H9 (cell line): ENCODE results near the gene GHRHR. TPM values are rescaled to one million over a fixed set of nuclear protein-coding genes. Genes with fewer than 3 reads are reported as not detected.

Experiments used
- DNase-seq: peaks from one replicate; pipeline ENCODE4 v3.0.0-alpha.2; 2017
- H2AFZ ChIP-seq: one replicate; pipeline ENCODE4 v1.6.1; 2013; ENCODE audit warnings: mild to moderate bottlenecking, low read length, control low read depth, moderate library complexity
- H2AK5ac ChIP-seq: 2 replicates; pipeline ENCODE4 v1.6.1; 2013; ENCODE audit warnings: low read length, control low read depth, mixed read lengths; ENCODE audit not compliant: insufficient read length
- H2BK120ac ChIP-seq: one replicate; pipeline ENCODE4 v1.6.1; 2013; ENCODE audit warnings: low read depth, mild to moderate bottlenecking, low read length, control low read depth, inconsistent platforms; ENCODE audit not compliant: poor library complexity, severe bottlenecking
- H2BK12ac ChIP-seq: 2 replicates; pipeline ENCODE4 v1.6.1; 2013; ENCODE audit warnings: low read length, control low read depth, mixed read lengths, low read depth; ENCODE audit not compliant: insufficient read length
- H2BK15ac ChIP-seq: 2 replicates; pipeline ENCODE4 v1.6.1; 2013; ENCODE audit warnings: low read depth, low read length, control low read depth
- H2BK20ac ChIP-seq: one replicate; pipeline ENCODE4 v1.6.1; 2013; ENCODE audit warnings: low read depth, mild to moderate bottlenecking, low read length, control low read depth, inconsistent platforms; ENCODE audit not compliant: poor library complexity, severe bottlenecking
- H2BK5ac ChIP-seq: 2 replicates; pipeline ENCODE4 v1.6.1; 2013; ENCODE audit warnings: low read length, control low read depth, mixed read lengths; ENCODE audit not compliant: insufficient read length
- H3K14ac ChIP-seq: 2 replicates; pipeline ENCODE4 v1.6.1; 2013; ENCODE audit warnings: low read length, control low read depth; ENCODE audit not compliant: insufficient read depth
- H3K18ac ChIP-seq: 2 replicates; pipeline ENCODE4 v1.6.1; 2013; ENCODE audit warnings: low read depth, mild to moderate bottlenecking, mixed read lengths, low read length, control low read depth; ENCODE audit not compliant: insufficient read length
- H3K23ac ChIP-seq: 2 replicates; pipeline ENCODE4 v1.6.1; 2013; ENCODE audit warnings: low read length, control low read depth, mixed read lengths, low read depth; ENCODE audit not compliant: insufficient read length
- H3K23me2 ChIP-seq: 2 replicates; pipeline ENCODE4 v1.6.1; 2013; ENCODE audit warnings: low read depth, mild to moderate bottlenecking, mixed read lengths, low read length, control low read depth; ENCODE audit not compliant: insufficient read length, poor library complexity, severe bottlenecking
- H3K27ac ChIP-seq: 2 replicates; pipeline ENCODE4 v1.5.1; 2013; ENCODE audit warnings: low read length, control low read depth, mixed read lengths, low read depth; ENCODE audit not compliant: insufficient read length
- H3K27me3 ChIP-seq: 2 replicates; pipeline ENCODE4 v1.6.1; 2013; ENCODE audit warnings: low read length, control low read depth, inconsistent platforms; ENCODE audit not compliant: insufficient read depth
- H3K4ac ChIP-seq: 2 replicates; pipeline ENCODE4 v1.6.1; 2013; ENCODE audit warnings: low read depth, mild to moderate bottlenecking, control low read depth, inconsistent platforms, low read length, moderate library complexity
- H3K4me1 ChIP-seq: 2 replicates; pipeline ENCODE4 v1.6.1; 2013; ENCODE audit warnings: low read length, control low read depth, inconsistent platforms; ENCODE audit not compliant: insufficient read depth
- H3K4me2 ChIP-seq: 2 replicates; pipeline ENCODE4 v1.6.1; 2013; ENCODE audit warnings: low read length, control low read depth, mixed read lengths; ENCODE audit not compliant: insufficient read length, insufficient read depth
- H3K56ac ChIP-seq: 2 replicates; pipeline ENCODE4 v1.6.1; 2013; ENCODE audit warnings: low read depth, mild to moderate bottlenecking, mixed read lengths, low read length, control low read depth; ENCODE audit not compliant: insufficient read length
- H3K79me1 ChIP-seq: 2 replicates; pipeline ENCODE4 v1.6.1; 2013; ENCODE audit warnings: low read depth, mild to moderate bottlenecking, moderate library complexity, low read length, control low read depth, inconsistent platforms; ENCODE audit not compliant: insufficient read depth, poor library complexity, severe bottlenecking
- H3K79me2 ChIP-seq: 2 replicates; pipeline ENCODE4 v1.6.1; 2013; ENCODE audit warnings: low read length, control low read depth, inconsistent platforms; ENCODE audit not compliant: insufficient read depth
- H3K9ac ChIP-seq: 2 replicates; pipeline ENCODE4 v1.6.1; 2013; ENCODE audit warnings: low read length, control low read depth, mixed read lengths; ENCODE audit not compliant: insufficient read length; ENCODE audit errors: extremely low read depth
- H3K9me3 ChIP-seq: one replicate; pipeline ENCODE4 v1.6.1; 2013; ENCODE audit warnings: low read depth, low read length, inconsistent platforms; ENCODE audit not compliant: control insufficient read depth
- H3T11ph ChIP-seq: one replicate; pipeline ENCODE4 v1.6.1; 2013; ENCODE audit warnings: mild to moderate bottlenecking, low read length, control low read depth, inconsistent platforms
- H4K20me1 ChIP-seq: one replicate; pipeline ENCODE4 v1.6.1; 2013; ENCODE audit not compliant: control insufficient read depth, insufficient read length, insufficient read depth
- H4K5ac ChIP-seq: 2 replicates; pipeline ENCODE4 v1.6.1; 2013; ENCODE audit warnings: low read depth, mild to moderate bottlenecking, mixed read lengths, low read length, control low read depth; ENCODE audit not compliant: insufficient read length
- H4K8ac ChIP-seq: replicated peaks from 2 replicates; pipeline ENCODE4 v1.6.1; 2013; ENCODE audit warnings: low read length, control low read depth, mixed read lengths, low read depth; ENCODE audit not compliant: insufficient read length
- H4K91ac ChIP-seq: 2 replicates; pipeline ENCODE4 v1.6.1; 2013; ENCODE audit warnings: low read depth, mild to moderate bottlenecking, moderate library complexity, mixed read lengths, low read length, control low read depth; ENCODE audit not compliant: insufficient read length
- H3K27ac Mint-ChIP-seq, 3 experiments: 2 replicates in 2 of 3; 3 replicates in 1 of 3; pipeline ENCODE4 v1.8.0; 2020 to 2021; ENCODE audit warnings: mixed read lengths in 3 of 3, mild to moderate bottlenecking in 1 of 3, moderate library complexity in 1 of 3
- H3K27me3 Mint-ChIP-seq: 2 replicates; pipeline ENCODE4 v1.8.0; 2021; ENCODE audit warnings: low read depth, mild to moderate bottlenecking, moderate library complexity, mixed read lengths
- H3K36me3 Mint-ChIP-seq, 3 experiments: 2 replicates in 2 of 3; 3 replicates in 1 of 3; pipeline ENCODE4 v1.8.0; 2020 to 2021; ENCODE audit warnings: low read depth in 3 of 3, mixed read lengths in 3 of 3; ENCODE audit not compliant: insufficient read depth in 1 of 3
- H3K4me1 Mint-ChIP-seq, 2 experiments: 2 replicates each; pipeline ENCODE4 v1.8.0; 2020; ENCODE audit warnings: mixed read lengths in 2 of 2
- H3K4me3 Mint-ChIP-seq, 2 experiments: 2 replicates in 1 of 2; 3 replicates in 1 of 2; pipeline ENCODE4 v1.8.0; 2020 to 2021; ENCODE audit warnings: mild to moderate bottlenecking in 2 of 2, mixed read lengths in 2 of 2, moderate library complexity in 1 of 2
- H3K9me3 Mint-ChIP-seq, 2 experiments: 2 replicates in 1 of 2; 3 replicates in 1 of 2; pipeline ENCODE4 v1.8.0; 2020; ENCODE audit warnings: mild to moderate bottlenecking in 2 of 2, mixed read lengths in 2 of 2, moderate library complexity in 1 of 2
- WGBS: extraction: QIAGEN DNeasy Blood & Tissue Kit; methylation state at CpG from one replicate; pipeline ENCODE4 v1.1.7; 2013; ENCODE audit warnings: missing lambda C conversion rate, low lambda C conversion rate, mixed read lengths; ENCODE audit not compliant: insufficient read length; ENCODE audit errors: extremely low coverage; 5-methylcytosine and 5-hydroxymethylcytosine counted together
- total RNA-seq: library from RNA; stranded (reverse); gene quantifications from 2 replicates; pipeline ENCODE4 v1.2.1, GENCODE V29; 2021
- TF ChIP-seq, protein P1 (sequence below): fragments of 200-600 bp; sonication (generic); conservative IDR thresholded peaks from 3 replicates; pipeline ENCODE4 v1.8.0; 2021; ENCODE audit warnings: antibody characterized with exemption, mild to moderate bottlenecking

The GHRHR gene
- total RNA-seq, 1 experiment from 2014 or later, result 7.4 TPM

DNA sequence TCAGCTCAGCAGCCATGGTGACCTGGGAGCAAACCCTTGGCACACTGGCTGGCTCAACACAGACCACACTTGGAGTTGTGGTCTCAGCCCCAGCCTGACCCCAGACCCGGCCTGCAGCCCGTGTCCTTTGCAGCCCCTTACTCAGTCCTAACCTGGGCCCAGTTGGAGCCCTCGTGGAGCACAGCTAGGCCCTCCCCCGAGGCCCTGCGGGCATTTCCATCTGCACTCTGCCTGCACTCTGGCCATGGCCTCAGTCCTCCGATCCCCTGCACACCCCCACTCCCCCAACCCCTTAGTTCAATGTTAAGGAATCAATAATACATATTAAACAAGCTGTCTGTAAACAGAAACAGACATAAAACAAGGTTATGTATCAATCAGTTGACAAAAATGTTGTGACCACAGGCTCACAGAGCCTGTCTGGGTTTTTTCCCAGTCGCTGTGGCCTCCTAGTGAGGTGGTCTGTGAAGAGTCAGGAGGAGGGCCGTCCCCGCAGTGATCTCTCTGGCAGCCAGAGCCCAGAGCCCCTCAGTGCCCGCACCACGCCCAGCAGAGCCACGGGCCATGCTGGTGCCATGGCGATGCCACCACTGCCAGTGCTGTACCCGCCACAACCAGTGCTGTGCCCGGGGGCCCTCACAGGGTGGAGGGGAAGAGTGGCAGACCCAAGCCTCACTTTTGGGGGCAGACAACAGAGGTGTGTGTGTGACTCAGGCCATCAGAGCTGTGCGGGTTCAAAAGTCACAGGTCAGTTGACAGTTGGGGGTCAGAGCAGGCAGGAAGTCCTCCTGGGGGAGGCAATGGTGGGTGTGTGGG is 25.5 kb downstream of the GHRHR start:
- DNase-seq, result no peak
- no peaks in the 10 kb centered on the region for H3K79me2 ChIP-seq
- H3K56ac ChIP-seq, result no peak overlapping the region
- no peak overlapping the region for H3K9ac ChIP-seq
- no peak overlapping the region for H2BK15ac ChIP-seq
- H3K27ac Mint-ChIP-seq, result peak overlapping the region in 1 of 3 experiments; percentile 66; a peak in 1 of 7 replicates
- H3K4ac ChIP-seq, result no peak overlapping the region
- peaks cover 3% of the 10 kb centered on the region for H3K23me2 ChIP-seq
- no peak overlapping the region for H4K5ac ChIP-seq
- H3K4me1 Mint-ChIP-seq, result peaks cover 60 to 61% of the 10 kb centered on the region in 2 experiments
- no peak overlapping the region for H3K18ac ChIP-seq
- no peak overlapping the region for H4K8ac ChIP-seq
- no peak overlapping the region for H2BK120ac ChIP-seq
- no CpG with 5 or more reads among the region's 16 CpGs for WGBS
- H3K4me2 ChIP-seq, result no peak overlapping the region
- H3K9me3 Mint-ChIP-seq, result peaks cover 3 to 4% of the 10 kb centered on the region in 2 experiments; a peak in 3 of 5 replicates
- no peaks in the 10 kb centered on the region for H3K9me3 ChIP-seq
- no peak overlapping the region for H3T11ph ChIP-seq
- no peaks in the 10 kb centered on the region for H4K20me1 ChIP-seq
- H2BK5ac ChIP-seq, result no peak overlapping the region
- H4K91ac ChIP-seq, result no peak overlapping the region
- H3K14ac ChIP-seq, result no peak overlapping the region; the same call in 1 of the 2 replicates
- H3K27me3 ChIP-seq, result no peaks in the 10 kb centered on the region; the same call in 1 of the 2 replicates
- H2BK20ac ChIP-seq, result no peak overlapping the region
- H3K27ac ChIP-seq, result no peak overlapping the region
- H3K4me3 Mint-ChIP-seq, result peak overlapping the region in 1 of 2 experiments; percentile 9; a peak in 3 of 5 replicates
- H3K27me3 Mint-ChIP-seq, result peaks cover 38% of the 10 kb centered on the region
- H2AK5ac ChIP-seq, result no peak overlapping the region
- H3K36me3 Mint-ChIP-seq, result peaks cover 9 to 13% (median 10%) of the 10 kb centered on the region in 3 experiments
- TF ChIP-seq, protein P1, sequence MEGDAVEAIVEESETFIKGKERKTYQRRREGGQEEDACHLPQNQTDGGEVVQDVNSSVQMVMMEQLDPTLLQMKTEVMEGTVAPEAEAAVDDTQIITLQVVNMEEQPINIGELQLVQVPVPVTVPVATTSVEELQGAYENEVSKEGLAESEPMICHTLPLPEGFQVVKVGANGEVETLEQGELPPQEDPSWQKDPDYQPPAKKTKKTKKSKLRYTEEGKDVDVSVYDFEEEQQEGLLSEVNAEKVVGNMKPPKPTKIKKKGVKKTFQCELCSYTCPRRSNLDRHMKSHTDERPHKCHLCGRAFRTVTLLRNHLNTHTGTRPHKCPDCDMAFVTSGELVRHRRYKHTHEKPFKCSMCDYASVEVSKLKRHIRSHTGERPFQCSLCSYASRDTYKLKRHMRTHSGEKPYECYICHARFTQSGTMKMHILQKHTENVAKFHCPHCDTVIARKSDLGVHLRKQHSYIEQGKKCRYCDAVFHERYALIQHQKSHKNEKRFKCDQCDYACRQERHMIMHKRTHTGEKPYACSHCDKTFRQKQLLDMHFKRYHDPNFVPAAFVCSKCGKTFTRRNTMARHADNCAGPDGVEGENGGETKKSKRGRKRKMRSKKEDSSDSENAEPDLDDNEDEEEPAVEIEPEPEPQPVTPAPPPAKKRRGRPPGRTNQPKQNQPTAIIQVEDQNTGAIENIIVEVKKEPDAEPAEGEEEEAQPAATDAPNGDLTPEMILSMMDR, result no peak
- H3K23ac ChIP-seq, result no peak overlapping the region
- H2BK12ac ChIP-seq, result no peak overlapping the region
- H3K79me1 ChIP-seq, result no peaks in the 10 kb centered on the region
- H2AFZ ChIP-seq, result no peak overlapping the region
- peaks cover 4% of the 10 kb centered on the region; the same call in 1 of the 2 replicates for H3K4me1 ChIP-seq
